PC-9 (cell line): ENCODE measurements around the gene PLEKHA7. TPM values are rescaled to one million over a fixed set of nuclear protein-coding genes. Genes with fewer than 3 reads are reported as not detected.

Experiments used
- BruUV-seq: library from RNA; stranded (reverse); fragments of 400-500 nt; replicated peaks from 2 replicates; lab custom pipeline; 2021; lab: Mats Ljungman, UMichigan
- CTCF ChIA-PET: fragments of 300-600 bp; sonication (Branson Sonifier 250); formaldehyde crosslinking; loops from one replicate; lab custom pipeline; 2022; ENCODE audit warnings: antibody characterized with exemption; lab: Charles Lee
- POLR2A ChIA-PET: fragments of 300-600 bp; sonication (Branson Sonifier 250); formaldehyde crosslinking; loops from one replicate; lab custom pipeline; 2022; ENCODE audit warnings: antibody characterized with exemption; ENCODE audit not compliant: unreplicated experiment; lab: Charles Lee
- DNase-seq, 2 experiments: peaks; one replicate each; pipeline versions ENCODE4 v3.0.0 to v3.0.0-alpha.2; 2015 to 2022; ENCODE audit warnings: mixed read lengths in 1 of 2
- H2AFZ ChIP-seq: fragments of 200-600 bp; sonication (generic); 2 replicates; pipeline ENCODE4 v1.8.1; 2017; ENCODE audit warnings: antibody characterized with exemption
- H3F3A ChIP-seq: fragments of 200-600 bp; sonication (generic); 2 replicates; pipeline ENCODE4 v1.8.1; 2017; ENCODE audit warnings: antibody characterized with exemption, mild to moderate bottlenecking, low read depth; ENCODE audit not compliant: insufficient read depth
- H3K27ac ChIP-seq: fragments of 200-600 bp; sonication (generic); 2 replicates; pipeline ENCODE4 v1.6.1; 2016; ENCODE audit warnings: mixed run types
- H3K27me3 ChIP-seq: fragments of 200-600 bp; sonication (generic); 2 replicates; pipeline ENCODE4 v1.6.1; 2016; ENCODE audit warnings: low read depth, mixed run types; ENCODE audit not compliant: insufficient read depth
- H3K36me3 ChIP-seq: fragments of 200-600 bp; sonication (generic); 2 replicates; pipeline ENCODE4 v1.6.1; 2016; ENCODE audit warnings: low read depth, mixed run types
- H3K4me1 ChIP-seq: fragments of 200-600 bp; sonication (generic); replicated peaks from 2 replicates; pipeline ENCODE4 v1.6.1; 2016; ENCODE audit warnings: mixed run types; ENCODE audit not compliant: insufficient read depth
- H3K4me2 ChIP-seq: fragments of 200-600 bp; sonication (generic); 2 replicates; pipeline ENCODE4 v1.6.1; 2017; ENCODE audit warnings: mixed run types
- H3K4me3 ChIP-seq: fragments of 200-600 bp; sonication (generic); 2 replicates; pipeline ENCODE4 v1.6.1; 2016; ENCODE audit warnings: mixed run types
- H3K79me2 ChIP-seq: fragments of 200-600 bp; sonication (generic); 2 replicates; pipeline ENCODE4 v1.6.1; 2017; ENCODE audit warnings: low read depth, mixed run types
- H3K9me2 ChIP-seq: fragments of 200-600 bp; sonication (generic); 2 replicates; pipeline ENCODE4 v1.8.1; 2017; ENCODE audit warnings: mild to moderate bottlenecking; ENCODE audit not compliant: insufficient read depth
- H3K9me3 ChIP-seq: fragments of 200-600 bp; sonication (generic); 2 replicates; pipeline ENCODE4 v1.8.1; 2016; ENCODE audit warnings: low read depth; ENCODE audit not compliant: insufficient read depth
- H4K20me1 ChIP-seq: fragments of 200-600 bp; sonication (generic); 2 replicates; pipeline ENCODE4 v1.8.1; 2017; ENCODE audit not compliant: insufficient read depth
- CTCF ChIP-seq: fragments of 200-600 bp; sonication (generic); conservative IDR thresholded peaks from 2 replicates; pipeline ENCODE4 v1.6.1; 2017; ENCODE audit warnings: mixed run types, antibody characterized with exemption, mild to moderate bottlenecking, moderate library complexity
- EZH2 ChIP-seq: fragments of 200-600 bp; sonication (generic); IDR thresholded peaks from 2 replicates; pipeline ENCODE4 v1.8.0; 2017; ENCODE audit warnings: antibody characterized with exemption, low read depth
- intact Hi-C: fragments of 100-400 bp; cut with micrococcal nuclease; formaldehyde crosslinking; loops from one replicate; pipeline ENCODE4 v1.10.0; 2022; ENCODE audit not compliant: unreplicated experiment
- total RNA-seq: library from RNA; stranded (reverse); gene quantifications from 2 replicates; pipeline ENCODE4 v1.2.3, GENCODE V29; 2021

The PLEKHA7 gene
- total RNA-seq, 1 experiment from 2014 or later = 26.9 TPM

- peaks cover 85% of the 10 kb centered on the region for H3K79me2 ChIP-seq
- no peaks in the 10 kb centered on the region for H3K36me3 ChIP-seq
- H3K9me2 ChIP-seq = no peaks in the 10 kb centered on the region
- H3K27ac ChIP-seq = peak overlapping the region; percentile 80
- CTCF ChIA-PET = no interaction called here
- H3K4me3 ChIP-seq = peak overlapping the region; percentile 8; the same call in 1 of the 2 replicates
- TF ChIP-seq CTCF (no peak), EZH2 (no peak)
- H3K27me3 ChIP-seq = no peaks in the 10 kb centered on the region
- POLR2A ChIA-PET = interaction anchor here (0.6 to 0.8 kb wide), 4 partner anchors 18 to 43 kb away, joined by 3 to 5 read pairs (median 4); no protein-coding TSS in a partner anchor
- H4K20me1 ChIP-seq = no peaks in the 10 kb centered on the region
- H3F3A ChIP-seq = peaks cover 40% of the 10 kb centered on the region
- H3K9me3 ChIP-seq = no peaks in the 10 kb centered on the region
- no peak overlapping the region for H2AFZ ChIP-seq
- no TSS peak for BruUV-seq
- intact Hi-C loops = loop anchor here (1.0 to 10.0 kb wide), 4 partner anchors 22 to 223 kb away; partner anchors contain the start of gene PIK3C2A
- DNase-seq = peak; percentile 86 to 93
- peaks cover 97% of the 10 kb centered on the region for H3K4me1 ChIP-seq
- peak overlapping the region; percentile 70 for H3K4me2 ChIP-seq
These were observed 32.5 kb downstream of the PLEKHA7 start for GRCh38 chr11:16981651-16982194.

GRCh38 chr11:16979703-16980622 lies 34.3 kb downstream of the PLEKHA7 start:
- no peaks in the 10 kb centered on the region for H3K9me3 ChIP-seq
- peaks cover 24% of the 10 kb centered on the region; the same call in 1 of the 2 replicates for H3F3A ChIP-seq
- no peak for TF ChIP-seq CTCF
- TF ChIP-seq EZH2 = no peak
- no peaks in the 10 kb centered on the region for H3K36me3 ChIP-seq
- H3K27me3 ChIP-seq = no peaks in the 10 kb centered on the region
- H3K9me2 ChIP-seq = no peaks in the 10 kb centered on the region
- H3K27ac ChIP-seq = no peak overlapping the region
- intact Hi-C loops = loop anchor here (10.0 kb wide), 1 partner anchor 225 kb away; the partner anchor contains the start of gene PIK3C2A
- no peak for DNase-seq
- H3K4me1 ChIP-seq = peaks cover 80% of the 10 kb centered on the region
- H2AFZ ChIP-seq = no peak overlapping the region
- peaks cover 86% of the 10 kb centered on the region for H3K79me2 ChIP-seq
- no peak overlapping the region for H3K4me3 ChIP-seq
- ChIA-PET CTCF (interaction anchor here (0.7 kb wide), 1 partner anchor 34 kb away, joined by 3 read pairs; no protein-coding TSS in a partner anchor), POLR2A (no interaction called here)
- no peak overlapping the region for H3K4me2 ChIP-seq
- no TSS peak for BruUV-seq
- no peaks in the 10 kb centered on the region for H4K20me1 ChIP-seq

GRCh38 chr11:16977994-16978315 lies 36.3 kb downstream of the PLEKHA7 start:
- no TSS peak for BruUV-seq
- Histone ChIP-seq H3K27ac (no peak overlapping the region), H3K4me1 (peaks cover 60% of the 10 kb centered on the region), H3F3A (peaks cover 19% of the 10 kb centered on the region; the same call in 1 of the 2 replicates), H3K36me3 (no peaks in the 10 kb centered on the region), H3K4me2 (peak overlapping the region; percentile 41), H3K79me2 (peaks cover 76% of the 10 kb centered on the region), H3K9me3 (no peaks in the 10 kb centered on the region), H3K9me2 (no peaks in the 10 kb centered on the region), H2AFZ (no peak overlapping the region), H3K27me3 (no peaks in the 10 kb centered on the region), H3K4me3 (no peak overlapping the region), H4K20me1 (no peaks in the 10 kb centered on the region)
- TF ChIP-seq EZH2 (no peak), CTCF (no peak)
- POLR2A ChIA-PET = no interaction called here
- CTCF ChIA-PET = no interaction called here
- DNase-seq = no peak
- intact Hi-C loops = loop anchor here (1.0 kb wide), 1 partner anchor 17 kb away; no protein-coding TSS in a partner anchor
